SK-N-SH treated with all-trans-retinoic acid at 6 μM for 48 hours (cell line): ENCODE results near the gene CWC27.

Source experiments
- ARNTL ChIP-seq: fragments of 450-650 bp; formaldehyde crosslinking; IDR thresholded peaks from 2 replicates; pipeline ENCODE4 v1.5.0; 2020; ENCODE audit warnings: low read depth, mild to moderate bottlenecking, moderate library complexity, borderline replicate concordance
- BACH2 ChIP-seq: fragments of 250-450 bp; sonication (Bioruptor Pico); IDR thresholded peaks from 2 replicates; pipeline ENCODE4 v1.9.0; 2021; ENCODE audit warnings: mild to moderate bottlenecking, borderline replicate concordance
- GLIS3 ChIP-seq: fragments of 250-450 bp; sonication (Bioruptor Pico); IDR thresholded peaks from 2 replicates; pipeline ENCODE4 v1.5.0; 2020; ENCODE audit warnings: mild to moderate bottlenecking, moderate library complexity
- OSR1 ChIP-seq: fragments of 250-450 bp; sonication (Bioruptor Pico); IDR thresholded peaks from 2 replicates; pipeline ENCODE4 v1.8.0; 2022; ENCODE audit warnings: moderate library complexity, mild to moderate bottlenecking, inconsistent platforms
- RARB ChIP-seq: fragments of 250-450 bp; sonication (Bioruptor Pico); IDR thresholded peaks from 2 replicates; pipeline ENCODE4 v1.8.0; 2021; ENCODE audit warnings: mild to moderate bottlenecking, moderate library complexity
- TOX ChIP-seq: fragments of 250-450 bp; sonication (Bioruptor Pico); IDR thresholded peaks from 2 replicates; pipeline ENCODE4 v1.8.0; 2021; ENCODE audit warnings: mild to moderate bottlenecking, moderate library complexity, borderline replicate concordance
- ZFP3 ChIP-seq: fragments of 250-450 bp; sonication (Bioruptor Pico); IDR thresholded peaks from 2 replicates; pipeline ENCODE4 v1.5.0; 2020; ENCODE audit warnings: mild to moderate bottlenecking, moderate library complexity
- ZFP30 ChIP-seq: fragments of 450-650 bp; formaldehyde crosslinking; IDR thresholded peaks from 2 replicates; pipeline ENCODE4 v1.5.0; 2022; ENCODE audit warnings: mild to moderate bottlenecking, moderate library complexity
- ZNF565 ChIP-seq: fragments of 450-650 bp; formaldehyde crosslinking; conservative IDR thresholded peaks from 2 replicates; pipeline ENCODE4 v1.5.0; 2020; ENCODE audit warnings: low read depth, mild to moderate bottlenecking, moderate library complexity
- ZNF70 ChIP-seq: fragments of 450-650 bp; formaldehyde crosslinking; IDR thresholded peaks from 2 replicates; pipeline ENCODE4 v1.5.0; 2020; ENCODE audit warnings: mild to moderate bottlenecking, moderate library complexity
- TF ChIP-seq, protein P1 (sequence below): fragments of 250-450 bp; sonication (Bioruptor Pico); IDR thresholded peaks from 2 replicates; pipeline ENCODE4 v1.8.0; 2021; ENCODE audit warnings: low read depth, mild to moderate bottlenecking, moderate library complexity, borderline replicate concordance
- TF ChIP-seq, protein P2 (sequence below): fragments of 250-450 bp; sonication (Bioruptor Pico); IDR thresholded peaks from 2 replicates; pipeline ENCODE4 v1.8.0; 2020; ENCODE audit warnings: mild to moderate bottlenecking, moderate library complexity, borderline replicate concordance
- TF ChIP-seq, protein P3 (sequence below): fragments of 250-450 bp; sonication (Bioruptor Pico); IDR thresholded peaks from 2 replicates; pipeline ENCODE4 v1.5.0; 2020; ENCODE audit warnings: mild to moderate bottlenecking, moderate library complexity

DNA sequence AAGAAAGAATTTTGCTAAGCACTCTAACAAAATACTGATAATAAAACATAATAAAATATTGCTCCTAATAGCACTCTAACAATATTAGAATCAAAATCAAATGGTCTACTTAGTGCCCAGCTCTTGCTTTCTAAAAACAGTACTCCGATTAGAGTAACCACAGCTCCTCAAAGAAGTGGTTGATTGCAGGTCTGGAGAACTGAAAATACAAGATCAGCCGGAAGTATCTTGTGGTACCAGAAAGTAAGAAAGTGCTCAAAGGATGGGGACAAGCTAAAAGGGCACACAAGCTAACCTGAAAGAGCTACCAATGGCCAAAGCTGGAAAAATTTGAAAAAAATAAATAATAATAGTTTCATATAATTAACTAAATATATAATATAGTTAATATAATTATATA, 119.2 kb downstream of the CWC27 start:
- TF ChIP-seq, protein P1, sequence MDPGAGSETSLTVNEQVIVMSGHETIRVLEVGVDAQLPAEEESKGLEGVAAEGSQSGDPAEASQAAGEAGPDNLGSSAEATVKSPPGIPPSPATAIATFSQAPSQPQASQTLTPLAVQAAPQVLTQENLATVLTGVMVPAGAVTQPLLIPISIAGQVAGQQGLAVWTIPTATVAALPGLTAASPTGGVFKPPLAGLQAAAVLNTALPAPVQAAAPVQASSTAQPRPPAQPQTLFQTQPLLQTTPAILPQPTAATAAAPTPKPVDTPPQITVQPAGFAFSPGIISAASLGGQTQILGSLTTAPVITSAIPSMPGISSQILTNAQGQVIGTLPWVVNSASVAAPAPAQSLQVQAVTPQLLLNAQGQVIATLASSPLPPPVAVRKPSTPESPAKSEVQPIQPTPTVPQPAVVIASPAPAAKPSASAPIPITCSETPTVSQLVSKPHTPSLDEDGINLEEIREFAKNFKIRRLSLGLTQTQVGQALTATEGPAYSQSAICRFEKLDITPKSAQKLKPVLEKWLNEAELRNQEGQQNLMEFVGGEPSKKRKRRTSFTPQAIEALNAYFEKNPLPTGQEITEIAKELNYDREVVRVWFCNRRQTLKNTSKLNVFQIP (CRISPR knock-in tag) = no peak
- TF ChIP-seq ARNTL (CRISPR knock-in tag) = no peak
- no peak for TF ChIP-seq TOX (CRISPR knock-in tag)
- TF ChIP-seq, protein P2, sequence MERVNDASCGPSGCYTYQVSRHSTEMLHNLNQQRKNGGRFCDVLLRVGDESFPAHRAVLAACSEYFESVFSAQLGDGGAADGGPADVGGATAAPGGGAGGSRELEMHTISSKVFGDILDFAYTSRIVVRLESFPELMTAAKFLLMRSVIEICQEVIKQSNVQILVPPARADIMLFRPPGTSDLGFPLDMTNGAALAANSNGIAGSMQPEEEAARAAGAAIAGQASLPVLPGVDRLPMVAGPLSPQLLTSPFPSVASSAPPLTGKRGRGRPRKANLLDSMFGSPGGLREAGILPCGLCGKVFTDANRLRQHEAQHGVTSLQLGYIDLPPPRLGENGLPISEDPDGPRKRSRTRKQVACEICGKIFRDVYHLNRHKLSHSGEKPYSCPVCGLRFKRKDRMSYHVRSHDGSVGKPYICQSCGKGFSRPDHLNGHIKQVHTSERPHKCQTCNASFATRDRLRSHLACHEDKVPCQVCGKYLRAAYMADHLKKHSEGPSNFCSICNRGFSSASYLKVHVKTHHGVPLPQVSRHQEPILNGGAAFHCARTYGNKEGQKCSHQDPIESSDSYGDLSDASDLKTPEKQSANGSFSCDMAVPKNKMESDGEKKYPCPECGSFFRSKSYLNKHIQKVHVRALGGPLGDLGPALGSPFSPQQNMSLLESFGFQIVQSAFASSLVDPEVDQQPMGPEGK (CRISPR knock-in tag) = no peak
- TF ChIP-seq BACH2 (CRISPR knock-in tag) = no peak
- TF ChIP-seq ZFP30 = no peak
- TF ChIP-seq RARB (CRISPR knock-in tag) = no peak
- TF ChIP-seq ZNF70 (CRISPR knock-in tag) = no peak
- TF ChIP-seq, protein P3, sequence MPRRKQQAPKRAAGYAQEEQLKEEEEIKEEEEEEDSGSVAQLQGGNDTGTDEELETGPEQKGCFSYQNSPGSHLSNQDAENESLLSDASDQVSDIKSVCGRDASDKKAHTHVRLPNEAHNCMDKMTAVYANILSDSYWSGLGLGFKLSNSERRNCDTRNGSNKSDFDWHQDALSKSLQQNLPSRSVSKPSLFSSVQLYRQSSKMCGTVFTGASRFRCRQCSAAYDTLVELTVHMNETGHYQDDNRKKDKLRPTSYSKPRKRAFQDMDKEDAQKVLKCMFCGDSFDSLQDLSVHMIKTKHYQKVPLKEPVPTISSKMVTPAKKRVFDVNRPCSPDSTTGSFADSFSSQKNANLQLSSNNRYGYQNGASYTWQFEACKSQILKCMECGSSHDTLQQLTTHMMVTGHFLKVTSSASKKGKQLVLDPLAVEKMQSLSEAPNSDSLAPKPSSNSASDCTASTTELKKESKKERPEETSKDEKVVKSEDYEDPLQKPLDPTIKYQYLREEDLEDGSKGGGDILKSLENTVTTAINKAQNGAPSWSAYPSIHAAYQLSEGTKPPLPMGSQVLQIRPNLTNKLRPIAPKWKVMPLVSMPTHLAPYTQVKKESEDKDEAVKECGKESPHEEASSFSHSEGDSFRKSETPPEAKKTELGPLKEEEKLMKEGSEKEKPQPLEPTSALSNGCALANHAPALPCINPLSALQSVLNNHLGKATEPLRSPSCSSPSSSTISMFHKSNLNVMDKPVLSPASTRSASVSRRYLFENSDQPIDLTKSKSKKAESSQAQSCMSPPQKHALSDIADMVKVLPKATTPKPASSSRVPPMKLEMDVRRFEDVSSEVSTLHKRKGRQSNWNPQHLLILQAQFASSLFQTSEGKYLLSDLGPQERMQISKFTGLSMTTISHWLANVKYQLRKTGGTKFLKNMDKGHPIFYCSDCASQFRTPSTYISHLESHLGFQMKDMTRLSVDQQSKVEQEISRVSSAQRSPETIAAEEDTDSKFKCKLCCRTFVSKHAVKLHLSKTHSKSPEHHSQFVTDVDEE (CRISPR knock-in tag) = no peak
- no peak for TF ChIP-seq OSR1 (CRISPR knock-in tag)
- TF ChIP-seq ZFP3 (CRISPR knock-in tag) = no peak
- no peak for TF ChIP-seq ZNF565 (CRISPR knock-in tag)
- TF ChIP-seq GLIS3 = no peak
